H9 (cell line): ENCODE results near the gene MGAT4D. TPM values are rescaled to one million over a fixed set of nuclear protein-coding genes. Genes with fewer than 3 reads are reported as not detected.

Experiments used
- DNase-seq: peaks from one replicate; pipeline ENCODE4 v3.0.0-alpha.2; 2017
- H2AFZ ChIP-seq: one replicate; pipeline ENCODE4 v1.6.1; 2013; ENCODE audit warnings: mild to moderate bottlenecking, low read length, control low read depth, moderate library complexity
- H2AK5ac ChIP-seq: 2 replicates; pipeline ENCODE4 v1.6.1; 2013; ENCODE audit warnings: low read length, control low read depth, mixed read lengths; ENCODE audit not compliant: insufficient read length
- H2BK120ac ChIP-seq: one replicate; pipeline ENCODE4 v1.6.1; 2013; ENCODE audit warnings: low read depth, mild to moderate bottlenecking, low read length, control low read depth, inconsistent platforms; ENCODE audit not compliant: poor library complexity, severe bottlenecking
- H2BK12ac ChIP-seq: 2 replicates; pipeline ENCODE4 v1.6.1; 2013; ENCODE audit warnings: low read length, control low read depth, mixed read lengths, low read depth; ENCODE audit not compliant: insufficient read length
- H2BK15ac ChIP-seq: 2 replicates; pipeline ENCODE4 v1.6.1; 2013; ENCODE audit warnings: low read depth, low read length, control low read depth
- H2BK20ac ChIP-seq: one replicate; pipeline ENCODE4 v1.6.1; 2013; ENCODE audit warnings: low read depth, mild to moderate bottlenecking, low read length, control low read depth, inconsistent platforms; ENCODE audit not compliant: poor library complexity, severe bottlenecking
- H2BK5ac ChIP-seq: 2 replicates; pipeline ENCODE4 v1.6.1; 2013; ENCODE audit warnings: low read length, control low read depth, mixed read lengths; ENCODE audit not compliant: insufficient read length
- H3K14ac ChIP-seq: 2 replicates; pipeline ENCODE4 v1.6.1; 2013; ENCODE audit warnings: low read length, control low read depth; ENCODE audit not compliant: insufficient read depth
- H3K18ac ChIP-seq: 2 replicates; pipeline ENCODE4 v1.6.1; 2013; ENCODE audit warnings: low read depth, mild to moderate bottlenecking, mixed read lengths, low read length, control low read depth; ENCODE audit not compliant: insufficient read length
- H3K23ac ChIP-seq: 2 replicates; pipeline ENCODE4 v1.6.1; 2013; ENCODE audit warnings: low read length, control low read depth, mixed read lengths, low read depth; ENCODE audit not compliant: insufficient read length
- H3K23me2 ChIP-seq: 2 replicates; pipeline ENCODE4 v1.6.1; 2013; ENCODE audit warnings: low read depth, mild to moderate bottlenecking, mixed read lengths, low read length, control low read depth; ENCODE audit not compliant: insufficient read length, poor library complexity, severe bottlenecking
- H3K27ac ChIP-seq: 2 replicates; pipeline ENCODE4 v1.5.1; 2013; ENCODE audit warnings: low read length, control low read depth, mixed read lengths, low read depth; ENCODE audit not compliant: insufficient read length
- H3K27me3 ChIP-seq: 2 replicates; pipeline ENCODE4 v1.6.1; 2013; ENCODE audit warnings: low read length, control low read depth, inconsistent platforms; ENCODE audit not compliant: insufficient read depth
- H3K4ac ChIP-seq: 2 replicates; pipeline ENCODE4 v1.6.1; 2013; ENCODE audit warnings: low read depth, mild to moderate bottlenecking, control low read depth, inconsistent platforms, low read length, moderate library complexity
- H3K4me1 ChIP-seq: 2 replicates; pipeline ENCODE4 v1.6.1; 2013; ENCODE audit warnings: low read length, control low read depth, inconsistent platforms; ENCODE audit not compliant: insufficient read depth
- H3K4me2 ChIP-seq: 2 replicates; pipeline ENCODE4 v1.6.1; 2013; ENCODE audit warnings: low read length, control low read depth, mixed read lengths; ENCODE audit not compliant: insufficient read length, insufficient read depth
- H3K56ac ChIP-seq: 2 replicates; pipeline ENCODE4 v1.6.1; 2013; ENCODE audit warnings: low read depth, mild to moderate bottlenecking, mixed read lengths, low read length, control low read depth; ENCODE audit not compliant: insufficient read length
- H3K79me1 ChIP-seq: 2 replicates; pipeline ENCODE4 v1.6.1; 2013; ENCODE audit warnings: low read depth, mild to moderate bottlenecking, moderate library complexity, low read length, control low read depth, inconsistent platforms; ENCODE audit not compliant: insufficient read depth, poor library complexity, severe bottlenecking
- H3K79me2 ChIP-seq: 2 replicates; pipeline ENCODE4 v1.6.1; 2013; ENCODE audit warnings: low read length, control low read depth, inconsistent platforms; ENCODE audit not compliant: insufficient read depth
- H3K9ac ChIP-seq: 2 replicates; pipeline ENCODE4 v1.6.1; 2013; ENCODE audit warnings: low read length, control low read depth, mixed read lengths; ENCODE audit not compliant: insufficient read length; ENCODE audit errors: extremely low read depth
- H3K9me3 ChIP-seq: one replicate; pipeline ENCODE4 v1.6.1; 2013; ENCODE audit warnings: low read depth, low read length, inconsistent platforms; ENCODE audit not compliant: control insufficient read depth
- H3T11ph ChIP-seq: one replicate; pipeline ENCODE4 v1.6.1; 2013; ENCODE audit warnings: mild to moderate bottlenecking, low read length, control low read depth, inconsistent platforms
- H4K20me1 ChIP-seq: one replicate; pipeline ENCODE4 v1.6.1; 2013; ENCODE audit not compliant: control insufficient read depth, insufficient read length, insufficient read depth
- H4K5ac ChIP-seq: 2 replicates; pipeline ENCODE4 v1.6.1; 2013; ENCODE audit warnings: low read depth, mild to moderate bottlenecking, mixed read lengths, low read length, control low read depth; ENCODE audit not compliant: insufficient read length
- H4K8ac ChIP-seq: replicated peaks from 2 replicates; pipeline ENCODE4 v1.6.1; 2013; ENCODE audit warnings: low read length, control low read depth, mixed read lengths, low read depth; ENCODE audit not compliant: insufficient read length
- H4K91ac ChIP-seq: 2 replicates; pipeline ENCODE4 v1.6.1; 2013; ENCODE audit warnings: low read depth, mild to moderate bottlenecking, moderate library complexity, mixed read lengths, low read length, control low read depth; ENCODE audit not compliant: insufficient read length
- H3K27ac Mint-ChIP-seq, 3 experiments: 2 replicates in 2 of 3; 3 replicates in 1 of 3; pipeline ENCODE4 v1.8.0; 2020 to 2021; ENCODE audit warnings: mixed read lengths in 3 of 3, mild to moderate bottlenecking in 1 of 3, moderate library complexity in 1 of 3
- H3K27me3 Mint-ChIP-seq: 2 replicates; pipeline ENCODE4 v1.8.0; 2021; ENCODE audit warnings: low read depth, mild to moderate bottlenecking, moderate library complexity, mixed read lengths
- H3K36me3 Mint-ChIP-seq, 3 experiments: 2 replicates in 2 of 3; 3 replicates in 1 of 3; pipeline ENCODE4 v1.8.0; 2020 to 2021; ENCODE audit warnings: low read depth in 3 of 3, mixed read lengths in 3 of 3; ENCODE audit not compliant: insufficient read depth in 1 of 3
- H3K4me1 Mint-ChIP-seq, 2 experiments: 2 replicates each; pipeline ENCODE4 v1.8.0; 2020; ENCODE audit warnings: mixed read lengths in 2 of 2
- H3K4me3 Mint-ChIP-seq, 2 experiments: 2 replicates in 1 of 2; 3 replicates in 1 of 2; pipeline ENCODE4 v1.8.0; 2020 to 2021; ENCODE audit warnings: mild to moderate bottlenecking in 2 of 2, mixed read lengths in 2 of 2, moderate library complexity in 1 of 2
- H3K9me3 Mint-ChIP-seq, 2 experiments: 2 replicates in 1 of 2; 3 replicates in 1 of 2; pipeline ENCODE4 v1.8.0; 2020; ENCODE audit warnings: mild to moderate bottlenecking in 2 of 2, mixed read lengths in 2 of 2, moderate library complexity in 1 of 2
- WGBS: extraction: QIAGEN DNeasy Blood & Tissue Kit; methylation state at CpG from one replicate; pipeline ENCODE4 v1.1.7; 2013; ENCODE audit warnings: missing lambda C conversion rate, low lambda C conversion rate, mixed read lengths; ENCODE audit not compliant: insufficient read length; ENCODE audit errors: extremely low coverage; 5-methylcytosine and 5-hydroxymethylcytosine counted together
- total RNA-seq: library from RNA; stranded (reverse); gene quantifications from 2 replicates; pipeline ENCODE4 v1.2.1, GENCODE V29; 2021
- TF ChIP-seq, protein P1 (sequence below): fragments of 200-600 bp; sonication (generic); conservative IDR thresholded peaks from 3 replicates; pipeline ENCODE4 v1.8.0; 2021; ENCODE audit warnings: antibody characterized with exemption, mild to moderate bottlenecking

MGAT4D gene
- total RNA-seq, 1 experiment from 2014 or later = not detected

DNA sequence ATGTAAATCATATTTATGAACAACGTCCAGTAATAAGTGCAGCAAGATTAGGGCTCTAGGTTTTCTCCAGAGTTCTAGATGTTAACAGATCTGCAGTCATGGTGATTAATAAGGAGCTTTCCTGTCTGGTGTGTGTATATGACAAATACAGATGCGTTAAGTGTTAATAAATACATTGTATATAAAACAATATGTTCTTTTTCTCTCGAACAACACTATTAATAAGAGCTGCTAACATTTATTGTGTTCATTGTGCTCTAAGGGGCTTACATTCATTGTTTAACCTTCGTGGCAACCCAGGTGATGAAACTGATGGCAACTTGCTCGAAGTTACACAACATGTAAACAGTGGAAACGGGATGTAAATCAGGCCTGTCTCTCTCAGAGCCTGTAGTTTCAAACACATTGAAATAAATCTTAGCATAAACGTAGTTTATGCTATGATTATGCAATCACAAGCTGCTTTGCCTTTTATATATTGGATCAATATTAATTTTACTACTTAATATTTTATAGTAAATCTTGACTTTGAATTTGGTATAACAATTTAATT is 70.1 kb downstream of the MGAT4D start:
- WGBS = no CpG with 5 or more reads among the region's 7 CpGs
- peak overlapping the region; percentile 1 for H3K9ac ChIP-seq

More for the DNA sequence above, 70.1 kb downstream of the MGAT4D start:
- Histone ChIP-seq H2BK120ac (no peak overlapping the region), H2AK5ac (no peak overlapping the region), H4K20me1 (no peaks in the 10 kb centered on the region), H4K91ac (no peak overlapping the region), H4K5ac (no peak overlapping the region), H4K8ac (no peak overlapping the region), H3K27me3 (no peaks in the 10 kb centered on the region), H3K9me3 (no peaks in the 10 kb centered on the region), H3K4me2 (peak overlapping the region; percentile 48), H3K56ac (no peak overlapping the region), H3K79me2 (no peaks in the 10 kb centered on the region), H3K4me1 (no peaks in the 10 kb centered on the region), H3K23me2 (peaks cover 7% of the 10 kb centered on the region), H3K27ac (no peak overlapping the region), H3K79me1 (no peaks in the 10 kb centered on the region), H3T11ph (no peak overlapping the region), H2BK20ac (no peak overlapping the region), H2AFZ (no peak overlapping the region), H2BK15ac (no peak overlapping the region), H3K4ac (no peak overlapping the region), H3K14ac (peak overlapping the region; percentile 38; the same call in 1 of the 2 replicates), H3K23ac (no peak overlapping the region), H2BK12ac (no peak overlapping the region), H2BK5ac (no peak overlapping the region), H3K18ac (peak overlapping the region; percentile 32)
- no peaks in the 10 kb centered on the region for H3K9me3 Mint-ChIP-seq
- no peak for DNase-seq
- peaks cover 13 to 21% of the 10 kb centered on the region in 2 experiments for H3K4me1 Mint-ChIP-seq
- H3K36me3 Mint-ChIP-seq = no peaks in the 10 kb centered on the region
- peaks cover 24% of the 10 kb centered on the region for H3K27me3 Mint-ChIP-seq
- TF ChIP-seq, protein P1, sequence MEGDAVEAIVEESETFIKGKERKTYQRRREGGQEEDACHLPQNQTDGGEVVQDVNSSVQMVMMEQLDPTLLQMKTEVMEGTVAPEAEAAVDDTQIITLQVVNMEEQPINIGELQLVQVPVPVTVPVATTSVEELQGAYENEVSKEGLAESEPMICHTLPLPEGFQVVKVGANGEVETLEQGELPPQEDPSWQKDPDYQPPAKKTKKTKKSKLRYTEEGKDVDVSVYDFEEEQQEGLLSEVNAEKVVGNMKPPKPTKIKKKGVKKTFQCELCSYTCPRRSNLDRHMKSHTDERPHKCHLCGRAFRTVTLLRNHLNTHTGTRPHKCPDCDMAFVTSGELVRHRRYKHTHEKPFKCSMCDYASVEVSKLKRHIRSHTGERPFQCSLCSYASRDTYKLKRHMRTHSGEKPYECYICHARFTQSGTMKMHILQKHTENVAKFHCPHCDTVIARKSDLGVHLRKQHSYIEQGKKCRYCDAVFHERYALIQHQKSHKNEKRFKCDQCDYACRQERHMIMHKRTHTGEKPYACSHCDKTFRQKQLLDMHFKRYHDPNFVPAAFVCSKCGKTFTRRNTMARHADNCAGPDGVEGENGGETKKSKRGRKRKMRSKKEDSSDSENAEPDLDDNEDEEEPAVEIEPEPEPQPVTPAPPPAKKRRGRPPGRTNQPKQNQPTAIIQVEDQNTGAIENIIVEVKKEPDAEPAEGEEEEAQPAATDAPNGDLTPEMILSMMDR = no peak
- peak overlapping the region; percentile 76 to 88 for H3K4me3 Mint-ChIP-seq
- no peak overlapping the region; a peak in 1 of 7 replicates for H3K27ac Mint-ChIP-seq
